Measurements from ENCODE around the gene DKKL1.
"Not testable (repeated sequence)": the region's sequence is repeated elsewhere in the genome, so short reads cannot be mapped to it uniquely, and the experiment has no call there.

Gene DKKL1

DNA sequence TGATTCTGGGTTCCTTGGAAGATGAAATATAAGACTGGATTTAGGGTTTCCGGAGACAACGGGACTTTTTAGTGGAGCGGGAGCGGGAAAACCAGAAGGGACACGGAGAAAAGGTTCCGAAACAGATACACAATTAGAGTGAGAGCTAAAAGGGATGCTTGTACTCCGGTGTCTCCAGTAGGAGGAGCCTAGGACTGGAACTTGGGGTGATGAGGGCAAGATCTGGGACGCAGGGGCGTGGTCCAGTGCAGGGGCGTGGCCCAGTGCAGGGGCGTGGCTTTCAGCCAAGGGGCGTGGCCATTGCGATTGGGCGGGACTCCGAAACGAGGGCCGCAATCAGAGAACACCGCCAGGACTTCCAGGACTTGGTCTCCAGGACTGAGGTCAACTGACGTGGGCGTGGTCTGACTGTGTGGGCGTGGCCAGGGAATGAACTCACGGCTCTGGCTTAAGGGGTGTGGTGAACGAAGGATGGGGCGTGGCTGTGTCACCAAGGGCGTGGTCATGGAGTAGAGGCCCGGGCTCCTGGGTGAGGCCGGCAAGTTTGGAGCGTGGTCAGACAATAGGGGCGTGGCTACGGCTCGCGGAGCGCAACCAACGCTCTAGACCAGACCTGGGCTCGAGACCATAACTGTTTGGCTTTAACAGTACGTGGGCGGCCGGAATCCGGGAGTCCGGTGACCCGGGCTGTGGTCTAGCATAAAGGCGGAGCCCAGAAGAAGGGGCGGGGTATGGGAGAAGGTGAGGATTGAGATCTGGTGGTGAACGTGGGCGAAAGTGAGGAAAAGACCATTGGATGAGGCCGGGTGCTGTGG, at the start of gene DKKL1:
TSS of gene DKKL1 (plus strand) at position 610 of the 815 bp plus-strand sequence. CDS start at position 732, 122 bp downstream.
- no peak for DNase-seq

DNA sequence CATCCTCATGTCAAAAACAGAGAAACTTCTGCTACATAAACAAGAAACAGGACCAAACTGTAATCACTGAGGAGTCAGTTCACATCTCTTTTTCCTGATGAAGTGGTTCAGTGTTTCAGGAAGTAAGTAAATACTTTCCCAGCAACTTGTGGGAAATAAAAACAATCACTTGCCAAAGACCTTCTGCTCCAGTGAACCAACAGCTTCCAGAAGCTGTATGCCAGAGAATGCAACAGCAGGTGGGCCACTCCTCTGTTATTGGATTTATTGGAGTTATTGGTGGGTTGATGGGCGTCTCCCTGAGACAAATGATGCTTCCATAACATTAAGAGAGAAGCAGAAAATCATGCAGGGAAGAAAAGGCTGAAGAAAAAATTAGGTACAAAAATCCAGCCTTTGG, 48.6 kb upstream of the DKKL1 start:
- DNase-seq: no peak

DNA sequence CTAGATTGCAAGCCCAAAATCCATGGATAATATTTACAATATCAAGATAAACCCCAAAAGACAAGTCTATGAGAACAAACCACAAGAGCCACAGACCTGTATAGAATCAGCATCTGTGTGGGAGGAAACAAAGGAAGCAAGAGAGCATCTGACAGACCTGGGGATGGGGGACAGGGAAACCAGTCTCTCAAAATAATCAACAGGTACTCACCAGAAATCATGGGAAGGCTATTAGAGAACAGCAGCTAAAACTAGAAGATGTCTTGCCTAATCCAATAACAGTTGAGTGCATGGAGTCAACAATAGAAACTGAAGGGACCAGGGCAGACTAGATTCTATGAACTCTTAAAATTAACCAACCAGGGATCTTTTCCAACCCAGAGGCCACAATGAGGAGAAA, 47.4 kb upstream of the DKKL1 start:
- no peak for DNase-seq

DNA sequence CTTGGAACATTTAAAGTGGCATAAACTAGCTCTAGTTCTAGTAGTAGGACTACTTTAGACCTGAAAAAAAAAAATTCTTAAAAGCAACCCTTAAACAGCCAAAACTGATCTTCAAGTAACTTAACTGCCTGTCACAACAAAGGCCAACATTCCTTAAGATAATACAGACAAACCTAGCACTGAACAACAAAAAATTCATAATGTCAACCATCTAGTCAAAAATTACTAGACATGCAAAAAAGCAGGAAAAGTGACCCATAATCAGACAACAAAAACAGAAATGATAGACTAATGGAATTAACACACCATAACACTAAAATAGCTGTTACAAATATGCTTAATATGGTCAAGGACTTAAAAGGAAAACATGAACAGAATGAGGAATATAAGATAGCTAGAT, 45.4 kb upstream of the DKKL1 start:
- no peak for DNase-seq

DNA sequence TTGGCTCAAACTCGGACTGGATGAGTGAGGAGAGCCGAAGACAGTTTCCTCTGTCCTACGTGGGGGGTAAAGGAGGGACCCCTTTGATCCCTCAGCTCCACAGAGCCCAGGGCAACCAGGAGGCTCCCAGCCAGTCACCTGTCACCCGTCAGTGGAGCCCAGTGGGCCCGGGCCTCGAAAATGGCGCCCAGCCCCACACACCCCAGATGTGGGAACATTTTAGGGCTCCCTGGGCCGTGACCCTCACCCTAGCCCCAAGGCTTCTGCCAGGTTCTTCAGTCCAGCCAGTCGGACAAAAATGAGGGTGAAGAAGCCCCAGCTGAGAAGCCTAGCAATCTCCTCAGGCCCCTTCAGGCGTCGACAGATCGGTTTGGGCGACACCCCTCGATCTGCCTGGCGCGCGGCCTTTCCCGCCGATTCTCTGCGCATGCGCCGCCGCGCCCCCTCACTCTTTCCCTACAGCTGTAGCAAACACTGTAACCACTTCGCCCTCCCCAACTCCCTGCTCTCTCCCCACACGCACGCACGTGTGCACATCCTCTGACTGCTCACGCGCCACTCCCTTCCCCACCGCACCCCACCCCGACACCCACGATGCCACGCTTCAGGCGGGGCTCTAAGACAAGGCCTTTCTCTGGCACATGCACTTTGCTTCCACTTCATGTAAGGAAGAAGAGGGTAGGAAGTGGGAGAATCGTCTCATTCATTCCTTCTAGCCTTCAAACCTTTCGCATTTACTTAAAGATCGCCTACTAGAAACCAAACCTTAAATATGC, 38.7 kb upstream of the DKKL1 start, which contains the start of gene SLC6A16:
TSS of gene SLC6A16 (minus strand) at position 391 of the 776 bp plus-strand sequence. CDS start 13,844 bp downstream, outside the sequence.
- no peak for DNase-seq

DNA sequence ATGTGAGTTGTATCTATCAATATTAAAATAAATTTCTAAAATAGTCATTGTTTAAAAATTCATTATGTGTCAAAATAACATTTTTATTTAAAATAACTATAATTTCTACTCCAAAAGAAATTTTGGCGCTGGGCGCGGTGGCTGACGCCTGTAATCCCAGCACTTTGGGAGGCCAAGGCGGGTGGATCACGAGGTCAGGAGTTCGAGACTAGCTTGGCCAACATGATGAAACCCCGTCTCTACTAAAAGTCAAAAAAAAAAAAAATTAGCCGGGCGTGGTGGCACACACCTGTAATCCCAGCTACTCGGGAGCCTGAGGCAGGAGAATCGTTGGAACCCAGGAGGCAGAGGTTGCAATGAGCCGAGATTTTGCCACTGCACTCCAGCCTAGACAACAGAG, 37.9 kb upstream of the DKKL1 start:
- DNase-seq: not testable (repeated sequence)

DNA sequence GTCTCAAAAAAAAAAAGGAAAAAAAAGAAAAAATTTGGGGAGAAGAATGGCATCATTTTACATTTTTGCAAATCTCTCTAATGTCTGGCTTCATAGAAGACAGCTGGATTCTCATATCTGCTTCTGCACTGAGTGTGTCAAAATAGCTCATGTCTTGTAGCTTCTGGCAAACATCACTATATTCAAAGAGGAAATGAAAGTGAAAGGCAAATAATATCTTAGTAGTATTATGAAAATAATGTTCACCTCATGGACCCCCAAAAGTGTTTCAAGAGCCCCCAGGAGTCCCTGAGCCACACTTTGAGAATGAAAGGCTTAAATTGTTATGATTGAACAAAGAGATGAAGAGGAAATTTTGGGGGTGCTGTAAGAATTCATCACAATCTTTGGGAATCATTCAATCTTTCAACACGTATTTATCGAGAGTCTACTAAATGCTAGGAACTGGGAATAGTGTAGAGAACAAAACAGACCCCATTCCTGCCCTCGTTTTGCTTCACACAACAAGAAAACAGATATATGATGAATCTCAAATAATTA, 37.4 kb upstream of the DKKL1 start:
- no peak for DNase-seq

DNA sequence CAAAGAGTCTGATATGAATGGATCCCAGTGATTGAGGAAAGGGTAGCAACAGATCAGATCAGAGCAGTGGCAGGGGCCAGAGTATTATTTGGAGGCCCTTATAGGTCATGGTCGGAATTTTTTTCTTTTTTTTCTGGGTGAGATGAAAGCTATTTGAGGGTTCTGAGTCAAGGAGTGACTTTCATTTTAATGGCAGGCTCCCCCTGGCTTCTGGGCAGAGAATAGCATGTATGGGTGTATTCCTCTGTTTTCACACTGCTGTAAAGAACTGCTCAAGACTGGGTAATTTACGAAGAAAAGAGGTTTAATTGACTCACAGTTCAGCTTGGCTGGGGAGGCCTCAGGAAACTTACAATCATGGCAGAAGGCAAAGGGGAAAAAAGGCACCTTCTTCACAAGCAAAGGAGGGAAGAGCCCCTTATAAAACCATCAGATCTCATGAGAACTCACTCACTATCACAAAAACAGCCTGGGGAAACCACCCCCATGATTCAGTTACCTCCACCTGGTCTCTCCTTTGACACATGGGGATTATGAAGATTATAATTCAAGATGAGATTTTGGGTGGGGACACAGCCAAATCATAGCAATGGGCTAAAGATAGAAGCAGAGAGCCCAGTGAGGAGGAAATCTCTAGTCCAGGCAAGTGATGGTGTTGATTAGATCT, 35.7 kb upstream of the DKKL1 start:
- DNase-seq: no peak

DNA sequence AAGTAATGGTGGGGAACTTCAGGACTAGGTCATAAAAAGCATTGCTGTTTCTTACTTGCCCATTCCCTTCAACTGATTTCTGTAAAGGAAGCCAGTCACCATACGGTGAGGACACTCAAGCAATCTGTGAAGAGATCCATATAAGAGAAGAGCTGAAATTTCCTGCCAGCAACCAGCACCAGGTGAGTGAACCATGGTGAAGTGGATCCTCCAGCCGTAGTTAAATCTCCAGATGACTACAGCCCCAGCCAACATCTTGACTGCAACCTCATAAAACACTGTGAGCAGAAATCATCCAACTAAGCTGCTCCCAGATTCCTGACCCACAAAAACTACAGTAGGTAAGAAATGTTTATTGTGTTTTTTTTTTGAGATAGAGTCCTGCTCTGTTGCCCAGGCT, 34.9 kb upstream of the DKKL1 start:
- no peak for DNase-seq

DNA sequence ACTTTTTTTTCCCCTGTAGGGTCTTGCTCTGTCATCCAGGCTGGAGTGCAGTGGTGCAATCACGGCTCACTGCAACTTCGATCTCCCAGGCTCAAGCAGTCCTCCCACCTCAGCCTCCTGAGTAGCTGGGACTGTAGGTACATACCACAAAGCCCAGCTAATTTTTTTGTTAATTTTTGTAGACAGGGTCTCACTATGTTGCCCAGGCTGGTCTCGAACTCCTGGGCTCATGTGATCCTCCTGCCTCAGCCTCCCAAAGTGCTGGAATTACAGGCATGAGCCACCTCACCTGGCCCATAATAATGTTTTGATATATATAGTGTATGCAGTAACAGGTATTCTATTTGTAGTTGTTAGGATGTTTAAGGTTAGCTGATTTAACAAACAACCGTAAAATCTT, 32.5 kb upstream of the DKKL1 start:
- DNase-seq: not testable (repeated sequence)

DNA sequence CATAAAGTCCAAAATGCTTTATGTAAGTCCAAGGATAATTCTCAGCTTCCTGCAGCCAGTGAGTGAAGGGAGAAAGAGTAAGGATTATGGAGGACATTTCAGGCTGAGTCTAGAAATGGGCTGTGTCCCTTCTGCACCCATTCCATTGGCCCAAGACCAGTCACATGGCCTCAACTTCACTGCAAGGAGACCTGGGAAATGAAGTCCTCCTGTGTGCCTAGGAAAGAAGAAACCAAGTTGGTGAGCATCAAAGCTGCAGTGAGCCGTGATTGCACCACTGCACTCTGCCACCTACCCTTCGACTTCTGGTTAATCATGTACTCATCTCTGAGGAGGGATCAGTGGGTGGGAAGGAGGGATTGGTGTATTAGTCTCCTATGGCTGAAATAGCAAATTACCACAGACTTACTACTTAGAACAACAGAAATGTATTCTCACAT, 32.0 kb upstream of the DKKL1 start:
- no peak for DNase-seq

DNA sequence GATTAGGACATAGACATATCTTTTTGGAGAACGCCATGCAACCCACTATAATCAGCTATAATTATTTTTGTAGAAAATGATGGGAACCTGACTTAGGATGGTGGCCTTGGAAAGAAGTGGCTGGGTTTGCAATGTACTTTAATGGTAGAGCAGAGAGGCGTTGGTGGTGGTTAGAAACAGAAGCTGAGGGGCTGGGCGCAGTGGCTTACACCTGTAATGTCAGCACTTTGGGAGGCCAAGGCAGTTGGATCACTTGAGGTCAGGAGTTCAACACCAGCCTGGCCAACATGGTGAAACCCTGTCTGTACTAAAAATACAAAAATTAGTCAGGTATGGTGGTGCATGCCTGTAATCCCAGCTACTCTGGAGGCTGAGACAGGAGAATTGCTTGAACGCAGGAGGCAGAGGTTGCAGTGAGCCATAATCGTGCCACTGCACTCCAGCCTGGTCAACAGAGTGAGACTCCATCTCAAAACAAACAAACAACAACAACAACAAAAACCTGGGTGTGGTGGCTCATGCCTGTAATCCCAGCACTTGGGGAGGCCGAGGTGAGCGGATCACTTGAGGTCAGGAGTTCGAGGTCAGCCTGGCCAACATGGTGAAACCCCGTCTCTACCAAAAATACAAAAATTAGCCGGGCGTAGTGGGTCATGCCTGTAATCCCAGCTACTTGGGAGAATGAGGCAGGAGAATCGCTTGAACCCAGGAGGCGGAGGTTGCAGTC, 30.8 kb upstream of the DKKL1 start:
- DNase-seq: not testable (repeated sequence)

DNA sequence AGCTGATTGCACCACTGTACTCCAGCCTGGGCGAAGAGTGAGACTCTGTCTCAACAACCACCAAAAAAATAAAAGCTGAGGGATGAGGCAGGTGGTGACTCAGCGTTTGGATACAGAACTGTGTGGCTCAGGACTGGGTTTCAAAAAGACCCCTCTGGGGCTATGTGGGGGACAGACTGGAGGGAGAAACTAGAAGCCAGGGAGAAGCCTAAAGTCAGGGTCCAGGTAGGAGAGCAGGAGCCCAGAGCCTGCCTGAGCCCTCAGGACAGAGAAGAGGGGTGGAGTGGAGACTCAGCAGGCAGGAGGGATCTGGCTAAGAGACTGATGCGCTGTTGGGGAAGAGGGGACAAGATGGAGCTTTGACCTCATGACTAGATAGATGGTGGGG, 30.3 kb upstream of the DKKL1 start:
- DNase-seq: no peak

DNA sequence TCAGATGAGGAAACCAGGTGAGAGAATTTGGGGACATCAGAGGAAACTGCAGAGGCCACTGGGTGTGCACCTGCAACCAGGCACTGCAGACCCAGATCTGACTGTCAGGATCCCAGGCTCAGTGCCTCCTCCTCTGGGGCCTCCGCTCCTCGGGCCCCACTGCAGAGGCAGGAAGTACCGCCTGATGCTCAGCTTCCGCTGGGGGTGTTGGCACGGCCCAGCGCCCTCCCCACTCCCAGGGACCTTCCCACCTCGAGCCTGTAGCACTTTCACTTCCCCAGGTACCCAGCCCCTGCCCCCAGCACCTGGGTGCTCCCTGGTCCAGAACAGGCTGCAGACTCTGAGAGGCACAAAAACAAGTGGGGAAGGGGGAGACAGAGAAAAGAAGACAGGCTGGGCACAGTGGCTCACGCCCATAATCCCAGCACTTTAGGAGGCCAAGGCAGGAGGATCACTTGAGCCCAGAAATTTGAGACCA, 29.8 kb upstream of the DKKL1 start:
- DNase-seq: no peak

DNA sequence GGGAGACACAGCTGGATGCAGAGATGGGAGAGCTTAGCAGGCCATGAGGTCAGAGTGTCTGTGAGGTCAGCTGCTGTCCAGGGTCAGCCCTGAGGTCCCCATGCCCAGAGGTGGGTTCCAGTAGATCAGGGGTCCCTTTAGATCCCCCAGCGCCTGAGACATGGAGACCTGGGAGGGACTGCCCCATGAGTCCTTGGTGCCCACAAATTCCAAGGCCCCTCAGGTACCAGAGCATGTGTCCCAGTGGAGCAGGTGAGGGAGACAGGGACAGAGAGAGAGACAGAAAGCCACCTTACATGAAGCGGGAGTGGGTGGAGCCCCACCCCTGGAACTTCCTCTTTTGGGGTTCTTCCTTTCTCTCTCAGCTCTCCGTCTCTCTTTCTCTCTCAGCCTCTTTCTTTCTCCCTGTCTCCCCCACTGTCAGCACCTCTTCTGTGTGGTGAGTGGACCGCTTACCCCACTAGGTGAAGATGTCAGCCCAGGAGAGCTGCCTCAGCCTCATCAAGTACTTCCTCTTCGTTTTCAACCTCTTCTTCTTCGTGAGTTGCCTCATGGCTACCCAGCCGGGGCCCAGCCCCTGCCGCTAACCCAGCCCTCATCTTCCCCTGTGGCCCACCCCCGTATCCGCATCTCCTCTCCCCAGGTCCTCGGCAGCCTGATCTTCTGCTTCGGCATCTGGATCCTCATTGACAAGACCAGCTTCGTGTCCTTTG, 28.4 kb upstream of the DKKL1 start, which contains the start of gene CD37:
TSS of gene CD37 (plus strand) at position 336 of the 713 bp plus-strand sequence. CDS start at position 471, 135 bp downstream.
- no peak for DNase-seq

DNA sequence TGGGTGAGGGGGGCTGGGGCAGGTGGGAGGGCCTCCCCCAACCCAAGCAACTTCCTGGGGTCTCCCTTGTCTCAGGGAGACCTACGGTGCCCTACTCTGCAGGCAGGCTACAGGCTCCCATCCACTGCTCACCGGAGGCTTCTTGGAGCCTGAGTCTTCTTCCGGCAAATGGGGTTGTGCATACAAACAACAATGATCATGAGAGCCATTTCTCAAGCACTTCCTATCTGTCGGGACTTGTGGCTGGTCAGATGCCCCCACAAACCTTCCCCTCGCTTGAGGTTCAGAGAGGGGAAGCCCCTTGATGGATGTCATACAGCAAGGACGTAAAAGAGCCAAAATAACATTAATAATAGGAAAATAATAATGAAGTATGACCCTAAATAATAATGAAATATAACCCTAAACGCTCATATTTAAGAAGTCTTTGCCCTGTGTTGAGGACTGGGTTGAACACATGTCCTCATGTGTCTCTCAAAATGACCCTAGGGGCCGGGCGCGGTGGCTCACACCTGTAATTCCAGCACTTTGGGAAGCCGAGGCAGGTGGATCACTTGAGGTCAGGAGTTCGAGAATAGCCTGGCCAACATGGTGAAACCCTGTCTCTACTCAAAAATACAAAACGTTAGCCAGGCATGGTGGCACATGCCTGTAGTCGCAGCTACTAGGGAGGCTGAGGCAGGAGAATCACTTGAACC, 27.7 kb upstream of the DKKL1 start:
- DNase-seq: no peak

DNA sequence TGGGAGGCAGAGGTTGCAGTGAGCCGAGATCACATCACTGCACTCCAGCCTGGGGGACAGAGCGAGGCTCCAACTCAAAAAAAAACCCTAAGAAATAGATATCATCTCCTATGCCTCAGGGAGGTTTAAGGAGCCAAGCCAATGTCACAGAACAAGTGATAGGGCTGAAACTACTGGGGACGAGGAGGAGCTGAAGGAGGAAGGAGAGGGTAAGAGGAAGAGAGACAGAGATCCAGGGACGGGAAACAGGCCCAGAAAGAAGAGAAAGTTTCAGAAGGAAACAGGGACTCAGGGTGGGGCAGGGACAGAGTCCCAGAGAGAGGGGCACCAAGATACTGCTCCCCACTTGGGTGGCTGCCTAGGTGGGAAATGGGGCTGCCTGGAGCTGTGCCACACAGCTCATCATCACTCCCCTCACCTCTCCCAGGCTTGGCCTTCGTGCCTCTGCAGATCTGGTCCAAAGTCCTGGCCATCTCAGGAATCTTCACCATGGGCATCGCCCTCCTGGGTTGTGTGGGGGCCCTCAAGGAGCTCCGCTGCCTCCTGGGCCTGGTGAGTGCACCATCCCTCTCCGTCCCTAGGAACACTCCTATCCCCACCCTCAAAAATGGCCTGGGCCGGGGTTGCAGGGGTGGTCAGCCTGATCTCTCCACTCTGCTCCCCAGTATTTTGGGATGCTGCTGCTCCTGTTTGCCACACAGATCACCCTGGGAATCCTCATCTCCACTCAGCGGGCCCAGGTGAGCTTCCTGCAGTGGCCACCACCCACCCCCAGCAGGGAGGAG, 27.0 kb upstream of the DKKL1 start:
- no peak for DNase-seq

DNA sequence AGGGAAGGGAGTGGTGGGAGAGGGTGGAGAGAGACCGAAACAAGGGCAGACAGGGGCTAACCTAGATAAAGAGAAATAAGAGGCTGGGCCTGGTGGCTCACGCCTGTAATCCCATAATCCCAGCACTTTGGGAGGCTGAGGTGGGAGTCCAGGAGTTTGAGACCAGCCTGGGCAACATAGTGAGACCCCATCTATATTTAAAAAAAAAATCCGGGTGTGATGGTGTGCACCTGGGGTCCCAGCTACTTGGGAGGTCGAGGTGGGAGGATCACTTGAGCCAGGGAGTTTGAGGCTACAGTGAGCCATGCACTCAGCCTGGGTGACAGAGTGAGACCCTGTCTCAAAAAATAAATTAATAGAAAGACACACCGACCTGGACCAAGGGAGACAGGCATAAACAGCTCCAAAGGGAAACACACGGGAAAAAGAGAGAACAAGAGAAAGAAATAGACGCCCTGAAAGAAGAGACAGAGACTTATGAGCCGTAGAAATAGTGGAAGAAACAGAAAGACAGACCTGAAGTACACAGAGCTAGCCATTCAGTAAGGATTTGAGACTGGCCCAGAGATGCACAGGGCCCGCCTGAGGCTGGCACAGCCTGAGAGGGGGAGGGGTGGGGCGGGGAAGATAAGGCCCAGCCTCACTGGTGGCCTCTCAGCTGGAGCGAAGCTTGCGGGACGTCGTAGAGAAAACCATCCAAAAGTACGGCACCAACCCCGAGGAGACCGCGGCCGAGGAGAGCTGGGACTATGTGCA, 26.2 kb upstream of the DKKL1 start:
- no peak for DNase-seq

DNA sequence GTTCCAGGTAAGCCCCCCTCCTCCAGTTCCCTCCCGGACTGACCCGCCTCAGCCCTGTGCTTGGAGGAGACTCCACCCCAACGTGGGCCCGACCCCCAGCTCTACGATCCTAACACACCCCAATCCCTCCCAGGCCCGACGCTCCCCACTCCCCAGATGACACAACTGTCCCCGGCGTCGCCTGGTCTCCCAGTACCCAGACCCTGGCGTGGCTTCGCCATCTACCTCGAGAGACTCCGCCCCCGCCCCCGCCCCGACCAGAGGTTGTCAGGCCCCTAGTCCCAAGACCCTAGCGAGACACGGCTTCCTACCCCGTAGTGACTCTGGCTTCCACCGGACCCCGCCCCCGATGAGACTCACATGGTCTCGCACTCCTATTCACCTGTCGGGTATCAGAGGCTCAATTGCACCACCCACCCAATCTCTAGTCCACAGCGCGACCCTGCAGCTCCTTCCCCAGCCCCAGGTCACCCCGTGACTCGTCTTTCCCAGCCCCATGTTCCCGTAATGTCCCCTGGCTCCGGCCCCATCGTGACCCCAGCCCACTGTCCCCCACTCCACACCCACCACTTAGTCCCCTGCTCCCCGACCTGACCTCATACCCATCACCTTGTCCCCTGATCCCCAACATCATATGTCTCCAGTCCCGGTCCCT, 25.5 kb upstream of the DKKL1 start:
- no peak for DNase-seq
